ENCODE results near the gene DRC7. TPM values are rescaled to one million over a fixed set of nuclear protein-coding genes. Genes with fewer than 3 reads are reported as not detected.

Gene DRC7
- total RNA-seq, 4 donors from 2014 or later: 0.22 to 7.1 TPM; not detected in 2

DNA sequence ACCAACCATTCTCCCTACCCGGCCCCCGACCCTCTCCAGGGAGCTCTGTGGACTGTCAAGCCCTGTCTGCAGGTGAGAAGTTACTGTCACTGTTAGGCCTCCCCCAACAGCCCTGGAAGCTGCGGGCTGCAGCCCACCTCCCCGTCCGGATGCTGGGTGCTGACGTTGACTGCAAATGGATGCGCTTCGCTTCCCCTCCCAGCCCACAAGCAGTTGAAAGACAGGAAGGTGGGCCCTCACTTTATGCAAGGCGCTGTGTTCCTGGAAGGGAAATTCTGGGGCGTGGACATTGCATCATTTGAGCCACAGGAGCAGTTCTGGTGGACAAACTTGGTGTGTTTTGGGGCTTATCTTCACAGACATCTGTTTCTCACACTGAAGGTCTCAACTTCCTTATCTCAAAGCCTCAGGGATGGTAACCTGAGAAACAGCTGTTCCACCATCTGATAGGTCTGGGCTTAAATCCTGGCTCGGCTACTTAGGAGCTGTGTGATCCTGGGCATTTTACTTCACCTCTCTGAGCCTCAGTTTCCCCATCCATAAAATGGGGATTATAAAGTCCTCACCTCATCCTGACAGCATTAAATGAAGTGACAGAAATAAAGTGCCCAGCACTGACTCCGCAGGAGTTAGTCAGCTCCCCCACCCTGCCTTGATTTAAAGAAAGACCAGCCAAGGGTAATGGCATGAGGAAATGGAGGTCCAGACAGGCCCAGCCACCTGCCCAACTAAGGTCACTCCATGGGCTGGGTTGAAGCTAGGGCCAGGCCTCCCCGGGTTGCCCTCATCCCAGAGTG is 4.6 kb upstream of the DRC7 start:
- DNase-seq: no peak
- Histone ChIP-seq H3K9me3 (no peaks in the 10 kb centered on the region), H3K27ac (no peak overlapping the region), H3K36me3 (no peaks in the 10 kb centered on the region), H3K27me3 (no peaks in the 10 kb centered on the region), H3K4me3 (replicated peaks in 1 of 3) (no peak overlapping the region), H3K4me1 (no peaks in the 10 kb centered on the region)
- intact Hi-C loops (cut with DNase I): no loop called here
- WGBS, 2 donors: 64 to 73% methylated on average over 12 to 13 of the region's 13 CpGs
- no peak for TF ChIP-seq POLR2A (IDR thresholded peaks at IDR 0.05)
- TF ChIP-seq, protein P1, sequence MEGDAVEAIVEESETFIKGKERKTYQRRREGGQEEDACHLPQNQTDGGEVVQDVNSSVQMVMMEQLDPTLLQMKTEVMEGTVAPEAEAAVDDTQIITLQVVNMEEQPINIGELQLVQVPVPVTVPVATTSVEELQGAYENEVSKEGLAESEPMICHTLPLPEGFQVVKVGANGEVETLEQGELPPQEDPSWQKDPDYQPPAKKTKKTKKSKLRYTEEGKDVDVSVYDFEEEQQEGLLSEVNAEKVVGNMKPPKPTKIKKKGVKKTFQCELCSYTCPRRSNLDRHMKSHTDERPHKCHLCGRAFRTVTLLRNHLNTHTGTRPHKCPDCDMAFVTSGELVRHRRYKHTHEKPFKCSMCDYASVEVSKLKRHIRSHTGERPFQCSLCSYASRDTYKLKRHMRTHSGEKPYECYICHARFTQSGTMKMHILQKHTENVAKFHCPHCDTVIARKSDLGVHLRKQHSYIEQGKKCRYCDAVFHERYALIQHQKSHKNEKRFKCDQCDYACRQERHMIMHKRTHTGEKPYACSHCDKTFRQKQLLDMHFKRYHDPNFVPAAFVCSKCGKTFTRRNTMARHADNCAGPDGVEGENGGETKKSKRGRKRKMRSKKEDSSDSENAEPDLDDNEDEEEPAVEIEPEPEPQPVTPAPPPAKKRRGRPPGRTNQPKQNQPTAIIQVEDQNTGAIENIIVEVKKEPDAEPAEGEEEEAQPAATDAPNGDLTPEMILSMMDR (IDR thresholded peaks at IDR 0.05): no peak

DNA sequence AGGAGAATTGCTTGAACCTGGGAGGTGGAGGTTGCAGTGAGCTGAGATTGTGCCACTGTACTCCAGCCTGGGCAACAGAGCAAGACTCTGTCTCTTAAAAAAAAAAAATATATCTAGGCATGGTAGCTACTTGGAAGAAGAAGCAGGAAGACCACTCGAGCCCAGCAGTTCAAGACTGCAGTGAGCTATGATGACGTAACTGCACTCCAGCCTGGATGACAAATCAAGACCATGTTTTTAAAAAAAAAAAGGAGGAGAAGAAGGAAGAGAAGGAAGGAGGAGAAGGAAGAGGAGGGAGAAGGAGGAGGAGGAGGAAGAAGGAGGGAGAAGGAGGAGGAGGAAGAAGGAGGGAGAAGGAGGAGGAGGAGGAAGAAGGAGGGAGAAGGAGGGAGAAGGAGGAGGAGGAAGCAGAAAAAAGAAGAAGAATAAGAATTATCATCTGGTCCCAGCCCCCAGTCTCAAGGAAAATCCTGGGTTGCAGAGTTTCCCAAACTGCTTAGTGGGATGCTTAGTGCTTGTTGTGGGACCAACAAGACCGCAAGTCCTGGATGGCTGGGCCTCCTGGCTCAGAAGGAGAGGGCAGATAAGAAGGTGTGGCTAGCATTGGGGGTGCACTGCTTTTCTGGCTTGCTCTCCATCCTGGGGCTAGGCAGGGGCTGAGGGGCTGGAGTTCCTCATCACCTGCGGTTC is 3.7 kb upstream of the DRC7 start:
- Histone ChIP-seq H3K36me3 (no peaks in the 10 kb centered on the region), H3K27me3 (no peaks in the 10 kb centered on the region), H3K27ac (no peak overlapping the region), H3K4me1 (no peaks in the 10 kb centered on the region), H3K4me3 (replicated peaks in 1 of 3) (no peak overlapping the region), H3K9me3 (no peaks in the 10 kb centered on the region)
- DNase-seq: no peak
- no peak for TF ChIP-seq POLR2A (IDR thresholded peaks at IDR 0.05)
- TF ChIP-seq, protein P1 (IDR thresholded peaks at IDR 0.05): no peak
- intact Hi-C loops (cut with DNase I): no loop called here
- WGBS, 2 donors: 67 to 78% methylated on average over 4 of the region's 4 CpGs

DNA sequence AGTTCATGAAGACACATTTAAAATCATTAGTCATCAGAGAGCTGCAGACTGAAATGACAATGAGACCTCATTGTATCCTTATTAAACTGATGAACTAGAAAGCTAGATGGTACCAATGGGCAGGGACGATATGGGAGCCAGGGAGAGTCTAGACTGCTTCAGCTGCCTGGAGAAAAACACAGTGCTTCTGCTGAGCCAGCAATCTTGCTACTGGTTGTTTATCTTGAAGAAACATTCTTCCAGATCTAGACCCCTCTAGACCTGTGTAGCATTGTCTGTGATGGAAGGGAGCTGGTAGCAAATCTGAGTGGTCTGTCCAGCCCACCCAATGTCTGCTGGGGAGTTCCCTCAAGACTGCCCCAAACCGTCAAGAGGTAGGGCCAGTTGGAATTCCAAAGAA is 2.0 kb upstream of the DRC7 start:
- Histone ChIP-seq H3K4me3 (replicated peaks in 1 of 3) (no peak overlapping the region), H3K27me3 (no peaks in the 10 kb centered on the region), H3K36me3 (no peaks in the 10 kb centered on the region), H3K4me1 (no peaks in the 10 kb centered on the region), H3K9me3 (no peaks in the 10 kb centered on the region), H3K27ac (no peak overlapping the region)
- intact Hi-C loops (cut with DNase I): no loop called here
- WGBS, 2 donors: 66 to 77% methylated on average over 2 of the region's 2 CpGs
- no peak for DNase-seq
- TF ChIP-seq, protein P1 (IDR thresholded peaks at IDR 0.05): no peak
- TF ChIP-seq POLR2A (IDR thresholded peaks at IDR 0.05): no peak

DNA sequence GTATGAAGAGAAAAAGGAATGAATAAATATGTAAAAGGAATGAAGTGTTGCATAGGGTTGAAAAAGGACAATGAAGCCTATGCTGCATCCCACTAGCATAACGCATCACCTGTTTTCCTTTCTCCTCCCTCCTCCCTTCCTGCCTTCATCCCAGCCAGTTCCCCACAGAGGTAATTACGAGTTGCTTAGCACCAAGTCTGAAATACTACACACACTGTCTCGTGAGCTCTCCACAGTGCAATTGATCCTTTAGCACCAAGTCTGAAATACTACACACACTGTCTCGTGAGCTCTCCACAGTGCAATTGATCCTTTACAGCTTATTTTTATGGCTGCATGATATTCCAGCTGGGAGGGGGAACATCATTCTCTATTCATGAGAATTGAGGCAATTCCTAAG is 1.1 kb upstream of the DRC7 start:
- TF ChIP-seq POLR2A (IDR thresholded peaks at IDR 0.05): no peak
- TF ChIP-seq, protein P1 (IDR thresholded peaks at IDR 0.05): no peak
- H3K36me3 ChIP-seq: no peaks in the 10 kb centered on the region
- DNase-seq: no peak
- no peaks in the 10 kb centered on the region for H3K4me1 ChIP-seq
- 81 to 88% methylated on average over 4 of the region's 4 CpGs for WGBS, 2 donors
- H3K9me3 ChIP-seq: no peaks in the 10 kb centered on the region
- no peaks in the 10 kb centered on the region for H3K27me3 ChIP-seq
- H3K27ac ChIP-seq: no peak overlapping the region
- H3K4me3 ChIP-seq (replicated peaks in 1 of 3): no peak overlapping the region
- intact Hi-C loops (cut with DNase I): no loop called here

DNA sequence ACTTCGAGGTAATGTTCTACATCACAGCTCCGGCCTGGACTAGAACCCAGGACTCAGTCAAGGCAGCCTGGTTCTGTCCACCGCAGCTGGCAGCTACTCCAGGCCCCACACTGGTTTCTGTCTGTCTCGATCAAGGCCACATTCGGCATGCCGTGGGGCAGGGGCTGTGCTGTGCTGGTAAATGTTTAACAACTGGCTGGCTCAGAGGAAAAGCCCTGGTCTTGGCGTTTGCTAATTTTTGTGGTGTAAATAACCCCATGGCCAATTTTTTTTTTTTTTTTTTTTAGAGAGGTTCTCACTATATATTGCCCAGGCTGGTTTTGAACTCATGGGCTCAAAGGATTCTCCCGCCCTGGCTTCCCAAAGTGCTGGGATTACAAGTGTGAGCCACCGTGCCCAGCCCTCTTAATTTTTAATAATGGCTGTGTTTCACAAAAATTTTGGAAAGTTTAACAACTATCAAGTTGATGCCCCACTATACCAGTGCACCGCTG is 328 bp upstream of the DRC7 start:
- Histone ChIP-seq H3K9me3 (no peaks in the 10 kb centered on the region), H3K36me3 (no peaks in the 10 kb centered on the region), H3K4me1 (no peaks in the 10 kb centered on the region), H3K27me3 (no peaks in the 10 kb centered on the region), H3K4me3 (replicated peaks in 1 of 3) (no peak overlapping the region), H3K27ac (no peak overlapping the region)
- DNase-seq: no peak
- no peak for TF ChIP-seq POLR2A (IDR thresholded peaks at IDR 0.05)
- TF ChIP-seq, protein P1 (IDR thresholded peaks at IDR 0.05): no peak
- WGBS, 2 donors: 65 to 66% methylated on average over 10 of the region's 10 CpGs
- intact Hi-C loops (cut with DNase I): no loop called here

Measured in thyroid gland (tissue), 4 donors.